DND-41 (cell line): ENCODE data around the gene GSTM5.

ENCODE experiments used
- ATAC-seq: fragments of 200-7000 bp; cut with Tn5 transposase; 3 replicates; pipeline ENCODE4 v1.9.1; 2021; ENCODE audit warnings: low read depth; ENCODE audit not compliant: insufficient read depth
- DNase-seq: peaks from one replicate; pipeline ENCODE4 v3.0.0-alpha.2; 2020
- H2AFZ ChIP-seq: 2 replicates; pipeline ENCODE4 v1.6.0; 2012; ENCODE audit warnings: low read depth, low read length
- H3K27ac ChIP-seq: 2 replicates; pipeline ENCODE4 v1.5.1; 2012; ENCODE audit warnings: low read length, inconsistent platforms
- H3K27me3 ChIP-seq: fragments of 200-600 bp; sonication (generic); 2 replicates; pipeline ENCODE4 v1.6.0; 2012; ENCODE audit warnings: low read length, mild to moderate bottlenecking, inconsistent platforms; ENCODE audit not compliant: insufficient read depth, poor library complexity
- H3K36me3 ChIP-seq: 2 replicates; pipeline ENCODE4 v1.5.1; 2012; ENCODE audit warnings: low read length, inconsistent platforms; ENCODE audit not compliant: insufficient read depth
- H3K4me1 ChIP-seq: 2 replicates; pipeline ENCODE4 v1.5.1; 2012; ENCODE audit warnings: mild to moderate bottlenecking, low read length; ENCODE audit not compliant: insufficient read depth
- H3K4me2 ChIP-seq: 2 replicates; pipeline ENCODE4 v1.6.0; 2012; ENCODE audit warnings: mild to moderate bottlenecking, moderate library complexity, low read length, inconsistent platforms; ENCODE audit not compliant: insufficient read depth
- H3K4me3 ChIP-seq, 2 experiments: fragments of 200-600 bp in 1 of 2; shearing (Covaris generic) in 1 of 2; 2 replicates each; pipeline ENCODE4 v1.5.1; 2012 to 2016; ENCODE audit warnings: inconsistent platforms in 2 of 2, low read length in 2 of 2, mild to moderate bottlenecking in 2 of 2, low read depth in 1 of 2, moderate library complexity in 1 of 2
- H3K79me2 ChIP-seq: 2 replicates; pipeline ENCODE4 v1.6.0; 2012; ENCODE audit warnings: low read length, inconsistent platforms; ENCODE audit not compliant: insufficient read depth
- H3K9ac ChIP-seq: 2 replicates; pipeline ENCODE4 v1.6.0; 2012; ENCODE audit warnings: low read depth, mild to moderate bottlenecking, inconsistent platforms, low read length, moderate library complexity
- H3K9me3 ChIP-seq: 2 replicates; pipeline ENCODE4 v1.5.1; 2012; ENCODE audit warnings: low read length, moderate library complexity, mild to moderate bottlenecking, inconsistent platforms; ENCODE audit not compliant: insufficient read depth, severe bottlenecking
- H4K20me1 ChIP-seq: 2 replicates; pipeline ENCODE4 v1.6.0; 2012; ENCODE audit warnings: low read length; ENCODE audit not compliant: insufficient read depth
- EZH2 ChIP-seq: IDR thresholded peaks from 3 replicates; pipeline ENCODE4 v1.6.1; 2012; ENCODE audit warnings: borderline replicate concordance, low read depth, mild to moderate bottlenecking, moderate library complexity, low read length, inconsistent platforms; ENCODE audit not compliant: severe bottlenecking
- TF ChIP-seq, protein P1 (sequence below): IDR thresholded peaks from 2 replicates; pipeline ENCODE4 v1.5.1; 2012; ENCODE audit warnings: borderline replicate concordance, low read length, moderate library complexity, mild to moderate bottlenecking; ENCODE audit not compliant: poor library complexity, severe bottlenecking; ENCODE audit errors: extremely low read depth

Gene GSTM5

DNA sequence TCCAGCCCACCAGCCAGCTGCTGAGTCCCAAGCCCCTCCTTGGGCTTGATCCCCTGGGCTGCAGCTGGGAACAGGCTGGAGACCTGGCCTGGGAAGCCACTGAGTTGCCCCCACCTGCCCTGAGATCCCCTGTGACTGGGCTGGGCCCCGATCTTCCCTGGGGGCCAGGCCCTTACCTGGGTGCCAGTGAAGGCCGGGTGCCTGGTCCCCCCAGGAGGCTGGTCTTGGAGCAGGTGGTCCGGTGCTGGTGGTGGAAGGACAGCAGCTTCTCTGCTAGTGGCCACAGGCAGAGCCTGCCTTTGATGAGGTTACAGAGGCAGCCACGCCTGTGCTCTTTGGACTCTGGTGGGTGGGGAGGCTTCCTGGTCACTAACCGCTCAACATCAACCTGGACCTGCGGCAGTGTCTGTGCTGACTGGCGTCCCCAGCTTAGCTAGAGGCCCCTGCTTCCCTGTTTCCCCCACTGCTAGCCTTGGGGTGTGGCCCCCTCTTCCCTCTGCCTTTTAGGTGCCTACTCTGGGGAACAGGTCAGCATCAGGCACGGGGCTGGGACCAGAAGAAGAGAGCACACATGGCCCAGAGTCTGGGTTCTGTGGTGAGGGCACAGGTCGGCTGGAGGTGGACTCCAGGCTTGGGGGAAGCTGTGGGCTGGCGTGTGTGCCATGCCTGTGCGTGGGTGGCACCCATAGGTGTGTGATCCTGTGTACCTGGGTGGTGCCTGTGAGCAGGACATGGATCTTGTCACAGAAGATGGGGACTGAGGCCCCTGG lies 51.8 kb downstream of the GSTM5 start, which contains the start of gene EPS8L3:
Gene EPS8L3 (minus strand): TSS at position 278 of the 770 bp plus-strand sequence. CDS start 2,174 bp downstream, outside the sequence.
- no peak within 1 kb of the TSS for H2AFZ ChIP-seq
- peaks cover 3% of the 10 kb centered on the region for H3K27me3 ChIP-seq
- no peak within 1 kb of the TSS for H3K4me2 ChIP-seq
- H3K79me2 ChIP-seq, result no peaks in the 10 kb centered on the region
- H3K36me3 ChIP-seq, result no peaks in the 10 kb centered on the region
- H3K9me3 ChIP-seq, result no peaks in the 10 kb centered on the region
- no peak for TF ChIP-seq EZH2
- TF ChIP-seq, protein P1, sequence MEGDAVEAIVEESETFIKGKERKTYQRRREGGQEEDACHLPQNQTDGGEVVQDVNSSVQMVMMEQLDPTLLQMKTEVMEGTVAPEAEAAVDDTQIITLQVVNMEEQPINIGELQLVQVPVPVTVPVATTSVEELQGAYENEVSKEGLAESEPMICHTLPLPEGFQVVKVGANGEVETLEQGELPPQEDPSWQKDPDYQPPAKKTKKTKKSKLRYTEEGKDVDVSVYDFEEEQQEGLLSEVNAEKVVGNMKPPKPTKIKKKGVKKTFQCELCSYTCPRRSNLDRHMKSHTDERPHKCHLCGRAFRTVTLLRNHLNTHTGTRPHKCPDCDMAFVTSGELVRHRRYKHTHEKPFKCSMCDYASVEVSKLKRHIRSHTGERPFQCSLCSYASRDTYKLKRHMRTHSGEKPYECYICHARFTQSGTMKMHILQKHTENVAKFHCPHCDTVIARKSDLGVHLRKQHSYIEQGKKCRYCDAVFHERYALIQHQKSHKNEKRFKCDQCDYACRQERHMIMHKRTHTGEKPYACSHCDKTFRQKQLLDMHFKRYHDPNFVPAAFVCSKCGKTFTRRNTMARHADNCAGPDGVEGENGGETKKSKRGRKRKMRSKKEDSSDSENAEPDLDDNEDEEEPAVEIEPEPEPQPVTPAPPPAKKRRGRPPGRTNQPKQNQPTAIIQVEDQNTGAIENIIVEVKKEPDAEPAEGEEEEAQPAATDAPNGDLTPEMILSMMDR, result no peak
- no peak within 1 kb of the TSS for H3K9ac ChIP-seq
- ATAC-seq, result no peak
- no peaks in the 10 kb centered on the region for H3K4me1 ChIP-seq
- H3K4me3 ChIP-seq, result no peak within 1 kb of the TSS
- no peaks in the 10 kb centered on the region for H4K20me1 ChIP-seq
- H3K27ac ChIP-seq, result no peak within 1 kb of the TSS
- DNase-seq, result no peak

DNA sequence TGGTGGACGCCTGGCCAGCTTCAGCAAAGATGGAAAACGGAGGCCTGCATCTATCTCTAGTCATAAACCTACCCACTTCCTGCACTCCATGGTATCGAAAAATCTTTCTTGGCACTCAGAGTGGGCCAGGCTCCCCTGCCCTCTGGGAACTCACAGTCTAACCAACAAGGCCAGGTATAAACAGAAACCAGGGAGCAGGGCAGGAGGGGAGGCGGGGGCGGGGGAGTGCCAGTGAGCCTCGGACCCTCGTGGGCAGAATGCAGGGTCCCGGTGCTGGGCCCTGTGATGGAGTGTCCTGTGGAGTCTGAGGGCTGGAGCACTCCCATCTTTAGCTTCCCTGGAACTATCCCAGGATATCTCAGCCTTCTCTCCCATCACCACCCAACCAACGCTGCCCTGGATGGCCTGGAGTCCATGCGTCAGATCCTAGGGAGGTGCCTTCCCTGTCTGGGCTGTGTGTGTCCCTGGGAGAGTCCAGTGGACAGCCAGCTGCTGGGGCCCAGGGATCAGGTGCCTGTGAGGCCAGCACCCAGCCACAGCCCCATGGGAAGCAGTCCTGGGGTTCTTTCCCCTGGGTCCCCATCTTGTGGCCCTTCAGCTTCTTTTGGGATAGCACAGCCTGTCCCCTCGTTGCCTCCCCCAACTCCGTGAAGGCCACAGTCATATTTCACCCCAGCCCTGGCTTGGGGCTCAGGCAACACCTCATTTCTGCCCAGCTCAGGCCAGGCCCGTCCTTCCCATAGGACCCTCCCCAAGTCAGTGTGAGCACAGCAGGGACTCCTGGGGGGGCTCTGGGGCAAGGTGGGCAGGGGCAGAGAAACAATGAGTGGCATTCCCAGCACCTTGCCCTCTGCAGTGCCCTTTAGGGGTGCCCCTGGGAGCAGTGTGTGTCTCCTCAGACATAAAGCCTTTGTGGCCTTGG lies 52.8 kb downstream of the GSTM5 start:
- no peak overlapping the region for H3K27ac ChIP-seq
- H3K4me2 ChIP-seq, result no peak overlapping the region
- ATAC-seq, result no peak

DNA sequence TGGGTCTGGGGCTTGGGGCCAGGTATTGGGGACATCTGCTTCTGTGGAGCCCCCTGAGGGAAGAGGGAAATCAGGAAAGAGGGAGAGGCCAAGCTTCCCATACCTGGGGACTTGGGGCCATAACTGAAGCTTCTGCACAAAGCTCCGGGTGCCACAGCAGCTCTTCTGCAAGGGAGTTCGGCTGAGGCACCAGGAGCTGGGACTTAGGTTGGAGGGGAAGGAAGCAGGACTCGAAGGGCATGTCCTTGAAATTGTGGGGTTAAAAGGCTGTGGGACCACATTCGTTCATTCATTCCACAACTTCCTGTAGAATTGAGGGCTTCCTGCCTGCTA lies 53.4 kb downstream of the GSTM5 start:
- DNase-seq (peak; percentile 1), ATAC-seq (no peak)
- Histone ChIP-seq H3K27me3 (peaks cover 3% of the 10 kb centered on the region), H3K27ac (no peak overlapping the region), H4K20me1 (no peaks in the 10 kb centered on the region), H2AFZ (no peak overlapping the region), H3K4me1 (no peaks in the 10 kb centered on the region), H3K4me3 (no peak overlapping the region), H3K4me2 (no peak overlapping the region), H3K79me2 (no peaks in the 10 kb centered on the region), H3K36me3 (no peaks in the 10 kb centered on the region), H3K9ac (no peak overlapping the region), H3K9me3 (no peaks in the 10 kb centered on the region)
- no peak for TF ChIP-seq EZH2
- TF ChIP-seq, protein P1, result no peak

More for the DNA sequence above, 52.8 kb downstream of the GSTM5 start:
- H3K36me3 ChIP-seq, result no peaks in the 10 kb centered on the region
- peak; percentile 2 for DNase-seq
- no peaks in the 10 kb centered on the region for H3K9me3 ChIP-seq
- no peak overlapping the region for H3K9ac ChIP-seq
- H3K27me3 ChIP-seq, result peaks cover 3% of the 10 kb centered on the region
- H3K4me3 ChIP-seq, result no peak overlapping the region
- no peaks in the 10 kb centered on the region for H3K79me2 ChIP-seq
- H4K20me1 ChIP-seq, result no peaks in the 10 kb centered on the region
- no peaks in the 10 kb centered on the region for H3K4me1 ChIP-seq
- no peak for TF ChIP-seq EZH2
- TF ChIP-seq, protein P1, result no peak
- H2AFZ ChIP-seq, result no peak overlapping the region
